H1 (cell line): Measurements from ENCODE around the gene SLC12A8. TPM values are rescaled to one million over a fixed set of nuclear protein-coding genes. Genes with fewer than 3 reads are reported as not detected.

ENCODE experiments used
- EP300 ChIP-seq, 2 experiments: IDR thresholded peaks; 1 replicate in 1 of 2; 2 replicates in 1 of 2; pipeline ENCODE4 v1.6.1; 2011 to 2012; ENCODE audit warnings: low read depth in 2 of 2, low read length in 2 of 2, mild to moderate bottlenecking in 2 of 2, borderline replicate concordance in 1 of 2, inconsistent platforms in 1 of 2, moderate library complexity in 1 of 2
- GABPA ChIP-seq: IDR thresholded peaks from 2 replicates; pipeline ENCODE4 v1.6.1; 2011; ENCODE audit warnings: mild to moderate bottlenecking, low read length, moderate library complexity, borderline replicate concordance; ENCODE audit not compliant: insufficient read depth
- JUN ChIP-seq: IDR thresholded peaks from 2 replicates; pipeline ENCODE4 v1.6.1; 2011; ENCODE audit warnings: low read depth, mild to moderate bottlenecking, improper control_type of control experiment, low read length
- RAD21 ChIP-seq, 2 experiments: IDR thresholded peaks in 1 of 2; conservative IDR thresholded peaks in 1 of 2; 2 replicates each; pipeline ENCODE4 v1.6.1; 2011; ENCODE audit warnings: low read depth in 2 of 2, low read length in 2 of 2, improper control_type of control experiment in 1 of 2, inconsistent platforms in 1 of 2, mild to moderate bottlenecking in 1 of 2, moderate library complexity in 1 of 2
- SAP30 ChIP-seq: fragments of 300-600 bp; sonication (generic); IDR thresholded peaks from 2 replicates; pipeline ENCODE4 v1.7.1; 2012; ENCODE audit warnings: low read length, moderate library complexity, mild to moderate bottlenecking, inconsistent platforms; ENCODE audit not compliant: insufficient read depth, insufficient replicate concordance
- SIRT6 ChIP-seq: IDR thresholded peaks from one replicate; pipeline ENCODE4 v1.7.1; 2012; ENCODE audit warnings: low read length, inconsistent platforms
- polyA plus RNA-seq, 7 experiments: library from polyadenylated mRNA; depleted of rRNA in 3 of 7; stranded (reverse) in 5 of 7; unstranded in 2 of 7; fragments of >200 nt in 5 of 7; fragments of 200-250 nt in 2 of 7; gene quantifications; 1 replicate in 5 of 7; 2 replicates in 1 of 7; 4 replicates in 1 of 7; pipeline versions ENCODE4 v1.2.1 to v1.2.3, GENCODE V29; 2011 to 2013; ENCODE audit warnings: missing spikeins in 2 of 7, mixed read lengths in 2 of 7
- total RNA-seq: library from RNA; stranded (reverse); fragmentation: NEBNext Ultra II Directional; extraction: Animal tissue kit (Norgen Biotek cat#: 25700); gene quantifications from 2 replicates; pipeline ENCODE4 v1.2.1, GENCODE V29; 2021

The SLC12A8 gene
- total and polyA plus RNA-seq, 2 of the 8 experiments (the other 6 are each of a cell fraction or from before 2014, with no cell fraction given) = 13.7 to 14.4 TPM

DNA sequence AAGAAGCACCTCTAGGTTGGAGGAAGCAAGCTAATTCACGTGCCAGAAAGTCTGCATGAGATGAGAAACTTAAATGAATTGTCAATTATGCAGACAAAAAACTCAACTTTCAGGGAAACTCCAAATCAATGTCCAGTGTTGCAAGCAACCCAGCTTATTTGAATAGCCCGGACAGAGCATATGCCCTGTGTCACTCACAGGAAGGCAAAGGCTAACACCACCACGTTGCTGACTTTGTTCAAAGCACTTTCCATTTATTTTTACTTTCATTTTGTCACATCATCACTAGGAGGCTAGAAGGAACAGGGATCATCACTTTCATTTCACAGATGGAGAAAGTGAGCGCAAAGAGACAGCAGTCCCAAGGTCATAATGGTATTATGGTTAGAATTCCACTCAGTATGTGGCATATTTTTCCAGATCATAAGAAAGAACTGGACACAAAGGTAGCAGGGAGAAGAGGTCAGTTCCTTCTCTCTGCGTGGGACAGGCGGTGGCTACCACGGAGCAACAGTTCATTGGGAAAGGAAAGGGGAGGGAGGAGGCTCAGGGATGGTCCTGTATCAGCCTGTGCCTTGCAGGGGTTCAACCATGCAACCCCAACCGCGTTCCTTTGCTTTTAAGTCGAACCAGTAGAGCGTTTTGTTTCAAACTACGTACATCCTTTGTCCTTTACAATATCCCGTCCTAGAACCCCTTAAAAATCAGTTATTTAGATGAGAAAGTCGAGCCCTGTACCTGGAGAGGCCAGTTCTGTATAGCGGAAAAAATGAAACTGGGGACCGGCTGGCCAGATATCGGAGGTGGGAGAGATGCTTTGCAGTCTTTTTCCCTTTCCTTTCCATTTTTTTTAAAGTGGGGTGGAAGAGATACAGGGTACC lies 157.9 kb downstream of the SLC12A8 start (continued):
- TF ChIP-seq GABPA = peak; percentile 32; the same call in 1 of the 2 replicates
- no peak for TF ChIP-seq EP300 (IDR thresholded peaks at IDR 0.05; ENCODE audit: borderline replicate concordance in 1 of 2, low read depth in 2 of 2, low read length in 2 of 2)
- TF ChIP-seq JUN = no peak
- TF ChIP-seq SIRT6 = no peak
- no peak for TF ChIP-seq RAD21 (IDR thresholded peaks at IDR 0.05 in 1 of 2, conservative IDR thresholded peaks at IDR 0.05 in 1 of 2; ENCODE audit: low read depth in 2 of 2, low read length in 2 of 2)
- peak; percentile 51 for TF ChIP-seq SAP30
